Smooth muscle cell (in vitro differentiated cells): ENCODE results near the gene PRKN. TPM values are rescaled to one million over a fixed set of nuclear protein-coding genes. Genes with fewer than 3 reads are reported as not detected.

Experiments used
- DNase-seq: peaks from one replicate; lab custom pipeline; 2025; ENCODE audit not compliant: unreplicated experiment; lab: John Stamatoyannopoulos, UW
- H2AFZ ChIP-seq: fragments of 200-600 bp; sonication (generic); 2 replicates; pipeline ENCODE4 v1.6.0; 2016; ENCODE audit warnings: antibody characterized with exemption, low read depth, mild to moderate bottlenecking
- H3F3A ChIP-seq: fragments of 200-600 bp; sonication (generic); 2 replicates; pipeline ENCODE4 v1.6.0; 2017; ENCODE audit warnings: antibody characterized with exemption, low read depth
- H3K27ac ChIP-seq: fragments of 200-600 bp; sonication (generic); 2 replicates; pipeline ENCODE4 v1.5.1; 2016; ENCODE audit warnings: low read depth, mild to moderate bottlenecking
- H3K27me3 ChIP-seq: fragments of 200-600 bp; sonication (generic); 2 replicates; pipeline ENCODE4 v1.6.1; 2016; ENCODE audit warnings: low read depth, mild to moderate bottlenecking
- H3K36me3 ChIP-seq: fragments of 200-600 bp; sonication (generic); 2 replicates; pipeline ENCODE4 v1.5.1; 2016; ENCODE audit warnings: low read depth
- H3K4me1 ChIP-seq: fragments of 200-600 bp; sonication (generic); 2 replicates; pipeline ENCODE4 v1.5.1; 2016; ENCODE audit warnings: low read depth
- H3K4me2 ChIP-seq: fragments of 200-600 bp; sonication (generic); 2 replicates; pipeline ENCODE4 v1.6.0; 2016; ENCODE audit warnings: mild to moderate bottlenecking
- H3K4me3 ChIP-seq: fragments of 200-600 bp; sonication (generic); 2 replicates; pipeline ENCODE4 v1.5.1; 2016; ENCODE audit warnings: mild to moderate bottlenecking
- H3K79me2 ChIP-seq: fragments of 200-600 bp; sonication (generic); 2 replicates; pipeline ENCODE4 v1.6.0; 2016; ENCODE audit warnings: low read depth, mild to moderate bottlenecking
- H3K9ac ChIP-seq: fragments of 200-600 bp; sonication (generic); 2 replicates; pipeline ENCODE4 v1.6.0; 2016; ENCODE audit warnings: low read depth
- H3K9me3 ChIP-seq: fragments of 200-600 bp; sonication (generic); replicated peaks from 2 replicates; pipeline ENCODE4 v1.5.1; 2016; ENCODE audit warnings: low read depth
- H4K20me1 ChIP-seq: fragments of 200-600 bp; sonication (generic); 2 replicates; pipeline ENCODE4 v1.6.0; 2016; ENCODE audit warnings: low read depth
- WGBS: methylation state at CpG from one replicate; pipeline ENCODE4 v1.1.7; 2016; ENCODE audit warnings: low lambda C conversion rate; 5-methylcytosine and 5-hydroxymethylcytosine counted together
- polyA plus RNA-seq: library from polyadenylated mRNA; unstranded; fragments of >200 nt; fragmentation: Nextera tagmentation; extraction: Ambion mirVana; gene quantifications from 2 replicates; pipeline ENCODE4 v1.2.1, GENCODE V29; 2016
- total RNA-seq: library from RNA; depleted of rRNA; stranded (reverse); fragments of >200 nt; gene quantifications from 2 replicates; pipeline ENCODE4 v1.2.3, GENCODE V29; 2014
- TF ChIP-seq, protein P1 (sequence below): fragments of 200-600 bp; sonication (generic); IDR thresholded peaks from 2 replicates; pipeline ENCODE4 v1.5.1; 2017; ENCODE audit warnings: borderline replicate concordance, mild to moderate bottlenecking, antibody characterized with exemption; ENCODE audit not compliant: insufficient read depth, poor library complexity, severe bottlenecking

Gene PRKN
- total and polyA plus RNA-seq, 2 experiments from 2014 or later = 0.81 to 5.1 TPM

DNA sequence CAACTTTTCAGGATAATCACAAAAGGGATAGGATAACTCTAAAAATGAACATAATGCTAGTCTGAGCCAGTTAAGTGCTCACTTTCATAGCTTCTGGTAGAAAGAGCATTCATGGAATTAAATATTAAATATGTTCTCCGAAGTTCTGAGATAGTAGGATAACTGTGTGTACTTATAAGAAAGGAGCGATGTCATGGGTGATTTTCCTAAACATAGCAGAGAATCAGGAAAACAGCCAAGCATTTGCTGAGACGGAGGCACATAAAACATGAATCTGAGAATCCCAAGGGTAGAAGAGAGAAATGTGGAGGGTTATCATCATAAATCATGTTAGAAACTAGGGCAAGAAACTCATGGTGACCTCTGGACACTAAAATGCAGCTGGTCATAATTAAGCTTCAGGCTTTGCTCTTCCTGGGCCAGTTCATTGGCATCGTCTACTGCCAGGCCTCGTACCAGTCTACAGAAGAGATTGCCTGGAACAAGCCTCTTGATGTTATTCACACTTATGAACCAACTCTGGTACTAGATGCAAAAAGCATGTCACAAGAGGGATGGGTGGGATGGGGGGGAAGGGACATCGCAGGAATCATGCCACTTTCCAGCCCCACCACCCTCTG is 436.6 kb downstream of the PRKN start:
- Histone ChIP-seq H3K4me2 (no peak overlapping the region), H3K9ac (no peak overlapping the region), H3K27ac (no peak overlapping the region), H2AFZ (no peak overlapping the region), H4K20me1 (no peaks in the 10 kb centered on the region), H3K9me3 (no peaks in the 10 kb centered on the region), H3K4me1 (no peaks in the 10 kb centered on the region), H3K79me2 (no peaks in the 10 kb centered on the region), H3K36me3 (no peaks in the 10 kb centered on the region), H3K27me3 (no peaks in the 10 kb centered on the region), H3K4me3 (no peak overlapping the region), H3F3A (no peaks in the 10 kb centered on the region)
- TF ChIP-seq, protein P1, sequence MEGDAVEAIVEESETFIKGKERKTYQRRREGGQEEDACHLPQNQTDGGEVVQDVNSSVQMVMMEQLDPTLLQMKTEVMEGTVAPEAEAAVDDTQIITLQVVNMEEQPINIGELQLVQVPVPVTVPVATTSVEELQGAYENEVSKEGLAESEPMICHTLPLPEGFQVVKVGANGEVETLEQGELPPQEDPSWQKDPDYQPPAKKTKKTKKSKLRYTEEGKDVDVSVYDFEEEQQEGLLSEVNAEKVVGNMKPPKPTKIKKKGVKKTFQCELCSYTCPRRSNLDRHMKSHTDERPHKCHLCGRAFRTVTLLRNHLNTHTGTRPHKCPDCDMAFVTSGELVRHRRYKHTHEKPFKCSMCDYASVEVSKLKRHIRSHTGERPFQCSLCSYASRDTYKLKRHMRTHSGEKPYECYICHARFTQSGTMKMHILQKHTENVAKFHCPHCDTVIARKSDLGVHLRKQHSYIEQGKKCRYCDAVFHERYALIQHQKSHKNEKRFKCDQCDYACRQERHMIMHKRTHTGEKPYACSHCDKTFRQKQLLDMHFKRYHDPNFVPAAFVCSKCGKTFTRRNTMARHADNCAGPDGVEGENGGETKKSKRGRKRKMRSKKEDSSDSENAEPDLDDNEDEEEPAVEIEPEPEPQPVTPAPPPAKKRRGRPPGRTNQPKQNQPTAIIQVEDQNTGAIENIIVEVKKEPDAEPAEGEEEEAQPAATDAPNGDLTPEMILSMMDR = no peak
- 96% methylated on average over 6 of the region's 6 CpGs for WGBS
- DNase-seq = no peak

DNA sequence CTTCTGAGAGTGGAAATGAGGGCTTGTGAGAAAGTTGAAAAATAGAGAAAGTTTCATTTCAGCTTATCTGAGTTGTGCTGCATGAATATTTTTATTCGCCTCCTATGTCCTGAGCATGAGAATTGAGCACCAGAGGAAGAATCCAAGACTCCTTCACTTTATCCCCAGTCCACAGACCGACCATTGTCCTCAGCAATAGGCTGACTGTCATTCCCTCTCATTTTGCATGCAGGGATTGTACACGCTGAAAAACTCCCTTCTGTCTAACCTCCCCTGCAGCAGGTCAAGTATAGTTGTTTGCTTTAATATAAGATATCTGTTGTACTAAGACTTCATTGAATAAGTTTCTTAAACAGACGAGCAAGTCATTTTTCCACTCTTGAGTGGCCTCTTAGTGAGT is 437.6 kb downstream of the PRKN start:
- Histone ChIP-seq H2AFZ (no peak overlapping the region), H3F3A (no peaks in the 10 kb centered on the region), H3K79me2 (no peaks in the 10 kb centered on the region), H3K27me3 (no peaks in the 10 kb centered on the region), H3K36me3 (no peaks in the 10 kb centered on the region), H4K20me1 (no peaks in the 10 kb centered on the region), H3K9ac (no peak overlapping the region), H3K27ac (no peak overlapping the region), H3K4me3 (no peak overlapping the region), H3K4me1 (no peaks in the 10 kb centered on the region), H3K4me2 (no peak overlapping the region), H3K9me3 (no peaks in the 10 kb centered on the region)
- TF ChIP-seq, protein P1 = no peak
- WGBS = 89% methylated on average over 4 of the region's 4 CpGs
- no peak for DNase-seq

DNA sequence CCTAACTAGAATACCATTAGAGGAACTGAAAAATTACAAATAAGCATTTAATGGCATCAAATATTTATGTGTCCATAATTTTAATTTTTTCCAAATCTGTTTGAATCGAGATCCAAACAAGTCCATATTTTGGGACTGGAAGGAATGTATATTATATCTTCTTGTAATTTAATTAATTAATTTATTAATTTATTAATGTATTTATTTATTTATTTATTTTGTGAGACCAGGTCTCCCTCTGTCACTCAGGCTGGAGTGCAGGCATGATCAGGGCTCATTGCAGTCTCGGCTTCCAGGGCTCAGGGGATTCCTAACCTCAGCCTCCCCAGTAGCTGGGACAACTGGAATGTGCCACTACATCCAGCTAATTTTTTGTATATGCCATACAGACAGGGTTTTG is 453.6 kb downstream of the PRKN start:
- Histone ChIP-seq H3K27me3 (no peaks in the 10 kb centered on the region), H2AFZ (no peak overlapping the region), H3K9ac (no peak overlapping the region), H3K4me2 (no peak overlapping the region), H4K20me1 (no peaks in the 10 kb centered on the region), H3K36me3 (no peaks in the 10 kb centered on the region), H3K4me1 (no peaks in the 10 kb centered on the region), H3K79me2 (no peaks in the 10 kb centered on the region), H3K9me3 (no peaks in the 10 kb centered on the region), H3F3A (no peaks in the 10 kb centered on the region), H3K4me3 (no peak overlapping the region), H3K27ac (no peak overlapping the region)
- DNase-seq = no peak
- TF ChIP-seq, protein P1 = no peak
- 85% methylated on average over 2 of the region's 2 CpGs for whole genome bisulfite sequencing

DNA sequence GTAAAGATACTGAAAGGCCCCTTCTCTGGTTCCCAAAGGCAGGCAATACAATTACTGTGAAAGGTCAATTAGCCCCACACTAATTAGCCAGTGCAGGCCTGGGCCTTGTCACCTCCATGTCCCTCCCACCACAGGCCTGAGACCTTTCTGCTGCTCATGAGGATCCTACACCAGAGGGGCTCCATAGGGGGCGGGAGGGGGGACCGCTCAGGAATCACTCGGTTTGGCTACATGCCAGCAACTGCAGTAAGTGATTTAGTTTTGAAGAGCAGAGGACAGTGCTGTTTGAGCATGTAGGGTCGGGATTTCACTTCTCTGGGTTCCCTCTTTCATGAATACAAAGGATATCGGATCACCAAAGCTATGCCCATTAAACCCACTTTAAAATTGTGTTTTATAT is 455.6 kb downstream of the PRKN start:
- Histone ChIP-seq H3F3A (no peaks in the 10 kb centered on the region), H3K4me1 (no peaks in the 10 kb centered on the region), H3K79me2 (no peaks in the 10 kb centered on the region), H3K4me3 (no peak overlapping the region), H4K20me1 (no peaks in the 10 kb centered on the region), H3K27me3 (no peaks in the 10 kb centered on the region), H3K4me2 (no peak overlapping the region), H2AFZ (no peak overlapping the region), H3K9ac (no peak overlapping the region), H3K36me3 (no peaks in the 10 kb centered on the region), H3K9me3 (no peaks in the 10 kb centered on the region), H3K27ac (no peak overlapping the region)
- WGBS = 93% methylated on average over 5 of the region's 5 CpGs
- no peak for DNase-seq
- TF ChIP-seq, protein P1 = no peak
